Activated CD4-positive, alpha-beta T cell treated with anti-CD3 and anti-CD28 coated beads, Interleukin-2, amount 50 U/mL, for 1 hour (primary cell): ENCODE data around the gene ARAP3.
A peak's percentile ranks its signal among the peaks of the same experiment; 100 is the strongest.
"Not testable (repeated sequence)": the region's sequence is repeated elsewhere in the genome, so short reads cannot be mapped to it uniquely, and the experiment has no call there.

Experiments
- DNase-seq: peaks from one replicate; pipeline ENCODE4 v3.0.0-alpha.2; 2020

Gene ARAP3

GRCh38 chr5:141637767-141638419 lies 44.1 kb downstream of the ARAP3 start:
- DNase-seq = peak; percentile 55

DNA sequence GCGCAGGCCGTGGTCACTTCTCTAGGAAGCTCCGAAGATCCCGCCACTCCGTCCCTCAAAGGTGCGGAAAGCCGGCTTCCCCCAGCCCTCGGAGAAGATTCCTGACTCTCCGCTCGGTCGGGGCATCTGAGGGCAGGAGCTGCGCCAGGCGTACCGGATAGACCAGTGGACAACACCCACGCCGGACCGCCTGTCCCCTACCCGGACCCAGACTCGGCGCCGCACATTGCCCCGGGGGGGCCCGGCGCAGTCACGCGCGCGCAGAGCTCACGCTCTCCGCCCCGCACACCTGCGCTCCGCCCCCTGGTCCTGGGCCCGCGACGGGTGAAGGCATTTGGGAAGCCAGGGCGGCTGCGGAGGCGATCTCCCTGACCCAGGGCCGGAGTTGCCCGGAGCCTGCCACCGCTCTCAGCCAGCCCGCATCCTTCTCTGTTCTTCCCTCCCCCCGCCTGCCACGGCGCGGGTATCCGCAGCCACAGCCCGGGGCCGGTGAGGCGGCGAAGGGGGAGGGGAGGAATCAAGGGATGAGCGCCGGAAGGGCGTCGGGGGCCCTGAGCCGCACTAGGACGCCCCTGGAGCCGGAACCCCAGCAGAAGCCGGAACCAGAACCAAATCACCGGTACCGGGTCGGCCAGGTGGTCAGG lies 44.8 kb downstream of the ARAP3 start:
- peak; percentile 46 for DNase-seq

- DNase-seq = peak; percentile 95
These were observed 45.5 kb downstream of the ARAP3 start, which contains the start of the genes HDAC3 and RELL2 for GRCh38 chr5:141636413-141637122. Gene HDAC3 (minus strand): TSS chr5:141636849. CDS start chr5:141636790, 59 bp downstream. Gene RELL2 (plus strand): TSS chr5:141636997. CDS start chr5:141638226, 1,229 bp downstream.

GRCh38 chr5:141636106-141636412 lies 46.0 kb downstream of the ARAP3 start:
- no peak for DNase-seq

DNA sequence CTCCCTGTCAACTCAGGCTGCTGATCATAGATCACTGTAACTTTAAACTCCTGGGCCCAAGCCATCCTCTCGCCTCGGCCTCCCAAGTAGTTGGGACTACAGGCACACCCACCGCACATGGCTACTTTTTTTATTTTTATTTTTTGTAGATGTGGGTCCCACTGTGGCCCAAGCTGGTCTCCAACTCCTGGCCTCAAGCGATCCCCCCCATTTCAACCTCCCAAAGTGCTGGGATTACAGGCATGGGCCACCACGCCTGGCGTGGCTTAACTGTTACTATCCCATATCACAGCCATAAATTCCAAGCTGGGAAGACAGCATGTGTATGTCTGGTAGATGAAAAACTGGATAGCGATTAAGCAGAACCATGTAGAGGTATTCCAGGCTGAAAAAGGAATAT lies 46.4 kb downstream of the ARAP3 start:
- no peak for DNase-seq

DNA sequence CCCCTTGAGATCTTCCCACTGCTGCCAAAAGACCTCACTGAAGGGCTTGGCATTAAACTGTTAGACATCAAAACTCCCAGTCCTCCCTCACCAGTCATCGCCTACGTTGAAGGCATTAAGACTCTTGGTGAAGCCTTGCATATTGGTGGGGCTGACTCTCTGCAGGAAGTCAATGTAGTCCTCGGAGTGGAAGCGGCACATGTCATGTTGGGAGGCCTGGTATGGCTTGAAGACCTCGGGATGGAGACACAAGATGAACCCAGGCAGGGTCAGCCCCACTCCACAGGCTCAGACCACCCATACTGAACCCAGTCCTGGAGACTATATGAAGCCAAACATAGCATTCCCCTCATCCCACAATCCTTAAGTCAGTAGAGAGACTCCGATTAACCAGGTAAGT lies 47.3 kb downstream of the ARAP3 start:
- no peak for DNase-seq

DNA sequence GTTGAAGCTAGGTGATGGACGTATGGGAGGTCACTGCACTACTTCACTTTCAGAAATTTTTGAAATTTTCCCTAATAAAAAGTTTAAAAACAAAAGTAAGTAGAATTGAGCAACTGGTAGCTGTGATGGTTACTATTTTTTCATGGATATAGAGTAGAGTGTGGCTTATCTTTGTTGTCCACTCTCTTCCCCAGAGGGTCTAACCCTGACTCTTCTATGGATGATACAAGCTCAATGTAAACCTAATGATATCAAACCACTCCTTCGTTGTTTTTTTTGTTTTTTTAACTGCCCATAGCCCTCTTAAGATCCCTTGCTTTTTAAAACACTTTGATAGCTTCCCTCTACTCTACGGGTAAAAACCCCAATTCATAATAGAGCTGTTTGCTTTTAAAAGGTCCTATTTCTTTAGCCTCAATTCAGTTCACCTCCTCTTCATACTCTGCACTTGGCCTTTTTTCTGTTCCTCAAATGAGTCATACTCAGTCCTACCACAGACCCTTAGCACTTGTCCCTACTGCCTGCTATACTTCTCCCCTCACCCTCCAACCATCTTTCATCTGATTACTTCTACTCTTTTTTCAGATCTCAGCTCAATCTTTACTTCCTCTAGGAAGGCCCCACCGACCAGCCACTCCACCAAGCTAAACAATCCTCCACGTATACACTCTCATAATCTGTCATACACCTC lies 48.0 kb downstream of the ARAP3 start:
- DNase-seq = no peak

DNA sequence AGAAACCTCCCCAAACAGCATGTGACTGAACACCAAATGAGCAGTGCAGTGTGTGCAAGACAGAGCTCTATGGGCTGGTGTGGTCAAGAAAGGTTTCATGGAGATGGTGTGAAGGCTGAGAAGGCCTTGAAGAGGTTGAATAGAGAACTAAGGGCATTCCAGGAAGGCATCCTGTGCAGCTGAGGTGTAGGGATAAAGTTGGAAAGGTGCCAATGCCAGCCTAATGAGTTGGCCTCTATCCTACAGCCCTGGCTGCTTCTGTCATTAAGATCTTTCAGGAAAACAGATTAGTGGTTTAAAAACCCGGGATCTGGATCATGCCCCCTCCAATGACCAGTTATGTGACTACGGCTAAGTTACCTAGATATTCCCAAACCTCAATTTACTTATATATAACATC lies 49.4 kb downstream of the ARAP3 start:
- no peak for DNase-seq

- DNase-seq = no peak
These were observed 51.4 kb downstream of the ARAP3 start for GRCh38 chr5:141630570-141631140.

- DNase-seq = no peak
These were observed 53.7 kb downstream of the ARAP3 start for GRCh38 chr5:141628175-141628788.

- DNase-seq = no peak
These were observed 58.4 kb downstream of the ARAP3 start for GRCh38 chr5:141623611-141624010.

DNA sequence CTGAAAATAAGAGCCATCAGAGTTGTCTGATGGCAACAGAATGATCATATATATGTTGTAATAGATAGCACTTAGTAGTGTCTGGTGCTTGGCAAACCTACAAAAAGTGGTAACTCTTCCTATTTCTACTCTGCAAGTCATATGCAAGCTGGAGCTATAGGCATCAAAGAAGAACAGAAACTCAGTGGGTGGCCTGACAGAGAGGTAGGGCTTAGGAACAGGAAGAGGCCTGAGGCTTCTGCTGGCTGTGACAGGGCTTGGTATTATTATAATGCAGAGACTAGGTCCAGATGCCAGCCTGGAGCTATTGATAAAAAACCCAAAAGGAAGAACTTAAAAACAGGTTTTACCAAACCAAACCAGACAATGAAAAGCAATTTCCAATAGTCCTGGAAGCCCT lies 58.8 kb downstream of the ARAP3 start:
- DNase-seq = no peak

- peak; percentile 98 for DNase-seq
These were observed 63.1 kb downstream of the ARAP3 start, which contains the start of gene DIAPH1 for GRCh38 chr5:141618804-141619554. Gene DIAPH1 (minus strand): TSS chr5:141619000. CDS start chr5:141618914, 86 bp downstream.

DNA sequence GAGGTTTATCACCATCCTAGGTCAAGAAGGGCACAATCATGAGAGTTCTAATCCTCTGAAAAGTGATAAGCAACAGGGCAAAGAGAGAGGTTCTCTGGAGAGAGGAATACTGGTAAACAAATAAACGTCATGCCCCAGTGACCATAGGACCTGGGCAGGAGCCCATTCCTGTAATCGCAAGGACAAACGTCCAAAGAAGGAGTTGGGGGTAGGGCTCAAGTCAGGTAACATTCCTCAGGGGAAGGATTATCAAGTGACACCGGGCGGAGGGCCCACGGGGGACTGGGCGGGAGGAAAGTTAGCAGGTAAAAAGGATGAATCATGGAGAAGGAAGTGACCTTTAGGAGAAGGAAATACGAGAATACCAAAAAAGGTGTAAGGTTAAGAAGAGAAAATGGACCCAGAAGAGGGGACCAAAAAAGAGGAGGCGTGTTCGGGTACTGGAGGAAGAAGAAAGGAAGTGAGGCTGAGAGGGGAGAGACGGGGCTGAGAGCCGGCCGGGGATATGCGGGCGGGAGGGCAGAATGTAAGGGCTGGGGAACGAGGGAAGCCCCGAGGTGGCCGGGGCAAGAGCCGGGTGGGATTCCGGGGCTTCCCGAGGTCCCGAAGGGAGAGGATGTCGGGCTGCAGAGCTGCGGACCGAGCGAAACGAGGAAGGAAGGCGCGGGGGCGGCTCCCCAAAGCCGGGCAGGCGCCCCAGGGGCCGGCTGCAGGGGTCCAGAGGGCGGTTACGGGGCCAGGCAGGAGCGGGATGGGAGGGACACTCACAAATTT lies 63.8 kb downstream of the ARAP3 start:
- DNase-seq = peak; percentile 37

DNA sequence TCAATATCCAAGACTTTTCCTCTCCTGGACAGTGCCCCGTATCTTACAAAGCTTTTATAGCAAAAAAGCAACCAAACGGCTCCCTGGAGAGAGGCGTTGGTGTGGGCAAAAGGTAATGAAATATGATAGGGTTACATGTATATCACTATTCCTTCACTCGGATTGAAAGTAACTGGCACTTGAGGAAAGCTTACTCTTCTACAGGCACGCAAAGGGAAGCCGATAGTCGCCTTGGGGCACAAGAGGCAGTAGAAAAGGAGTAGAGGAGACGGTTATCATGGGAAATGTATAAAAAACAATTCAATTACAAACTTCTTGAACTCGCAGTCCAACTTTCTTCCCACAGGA lies 64.4 kb downstream of the ARAP3 start:
- DNase-seq = no peak

DNA sequence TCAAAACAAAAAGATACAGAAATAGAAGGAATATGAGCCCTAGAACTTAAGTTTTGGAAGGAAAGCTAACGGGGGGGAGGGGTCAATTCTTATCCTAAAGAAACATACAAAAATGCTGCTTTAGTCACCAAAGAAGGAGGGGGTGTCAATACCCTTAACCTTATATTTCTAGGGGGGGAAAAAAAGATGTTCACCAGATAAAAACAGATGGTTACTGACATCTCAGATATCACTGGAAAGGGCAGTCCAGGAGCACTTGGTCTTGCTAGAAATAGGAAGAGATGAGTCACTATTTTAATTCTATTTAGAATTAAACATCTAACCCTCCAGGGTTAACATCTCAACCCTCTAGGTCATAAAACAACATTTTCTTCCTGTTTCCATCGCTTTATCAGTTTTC lies 64.9 kb downstream of the ARAP3 start:
- DNase-seq = no peak

GRCh38 chr5:141615991-141616720 lies 65.9 kb downstream of the ARAP3 start:
- DNase-seq = no peak

- no peak for DNase-seq
These were observed 68.7 kb downstream of the ARAP3 start for GRCh38 chr5:141613344-141613743.

DNA sequence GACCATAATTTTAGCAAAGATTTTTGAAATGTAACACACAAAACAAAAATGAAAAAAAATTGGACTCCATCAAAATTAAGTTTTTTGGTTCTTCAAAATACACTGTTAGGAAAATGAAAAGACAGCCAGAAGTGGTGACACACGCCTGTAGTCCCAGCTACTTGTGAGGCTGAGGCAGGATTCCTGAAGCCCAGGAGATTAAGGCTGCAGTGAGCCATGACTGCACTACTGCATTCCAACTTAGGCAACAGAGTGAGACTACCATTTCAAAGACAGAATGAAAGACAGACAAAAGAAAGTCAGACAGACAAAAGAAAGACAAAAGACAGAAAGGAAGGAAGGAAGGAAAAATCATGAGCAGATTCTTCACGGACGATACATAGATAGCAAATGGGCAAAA lies 70.7 kb downstream of the ARAP3 start:
- DNase-seq = no peak

DNA sequence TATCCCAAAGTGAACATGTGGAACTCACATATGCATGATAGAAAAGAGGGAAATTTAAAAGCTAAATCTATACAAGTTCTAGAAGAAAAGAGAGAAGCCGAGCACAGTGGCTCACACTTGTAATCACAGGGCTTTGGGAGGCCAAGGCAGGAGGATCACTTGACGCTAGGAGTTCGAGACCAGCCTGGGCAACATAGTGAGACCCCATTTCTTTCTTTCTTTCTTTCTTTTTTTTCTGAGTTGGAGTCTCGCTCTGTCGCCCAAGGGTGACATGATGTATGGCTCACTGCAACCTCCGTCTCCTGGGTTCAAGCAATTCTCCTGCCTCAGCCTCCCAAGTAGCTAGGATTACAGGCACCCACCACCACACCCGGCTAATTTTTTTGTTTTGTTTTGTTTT lies 72.1 kb downstream of the ARAP3 start:
- not testable (repeated sequence) for DNase-seq
